ENCODE data around the gene PBOV1. TPM values are rescaled to one million over a fixed set of nuclear protein-coding genes. Genes with fewer than 3 reads are reported as not detected.

PBOV1 gene
- total RNA-seq, 1 experiment from 2014 or later: not detected

GRCh38 chr6:138182939-138183789 is 35.1 kb downstream of the PBOV1 start:
- Histone ChIP-seq H3K4me3 (no peak overlapping the region), H3K36me3 (ENCODE audit: low read depth) (peaks cover 7% of the 10 kb centered on the region; the same call in 1 of the 2 replicates), H3K9me2 (ENCODE audit: insufficient read depth) (no peaks in the 10 kb centered on the region), H3K79me2 (ENCODE audit: low read depth) (peaks cover 6% of the 10 kb centered on the region; the same call in 1 of the 2 replicates), H3K4me1 (replicated peaks; ENCODE audit: insufficient read depth) (peaks cover 2% of the 10 kb centered on the region), H3K9me3 (ENCODE audit: insufficient read depth, low read depth) (no peaks in the 10 kb centered on the region; the same call in 1 of the 2 replicates), H2AFZ (no peak overlapping the region), H3K4me2 (no peak overlapping the region), H3K27me3 (ENCODE audit: insufficient read depth, low read depth) (no peaks in the 10 kb centered on the region), H4K20me1 (ENCODE audit: insufficient read depth) (no peaks in the 10 kb centered on the region; the same call in 1 of the 2 replicates), H3K27ac (no peak overlapping the region), H3F3A (ENCODE audit: insufficient read depth, low read depth) (no peaks in the 10 kb centered on the region)
- TF ChIP-seq EZH2 (IDR thresholded peaks at IDR 0.05; ENCODE audit: low read depth): no peak
- TF ChIP-seq CTCF (conservative IDR thresholded peaks at IDR 0.05): no peak
- intact Hi-C loops (cut with micrococcal nuclease; ENCODE audit: unreplicated experiment): no loop called here
- POLR2A ChIA-PET (ENCODE audit: unreplicated experiment): no interaction called here
- CTCF ChIA-PET: no interaction called here
- DNase-seq: no peak
- BruUV-seq (replicated peaks): no TSS peak

GRCh38 chr6:138176652-138177232 is 41.5 kb downstream of the PBOV1 start:
- intact Hi-C loops (cut with micrococcal nuclease; ENCODE audit: unreplicated experiment): no loop called here
- peaks cover 16% of the 10 kb centered on the region for H3K9me3 ChIP-seq (ENCODE audit: insufficient read depth, low read depth)
- no peaks in the 10 kb centered on the region for H3K4me1 ChIP-seq (replicated peaks; ENCODE audit: insufficient read depth)
- no peak for TF ChIP-seq CTCF (conservative IDR thresholded peaks at IDR 0.05)
- no peak for TF ChIP-seq EZH2 (IDR thresholded peaks at IDR 0.05; ENCODE audit: low read depth)
- H3K4me3 ChIP-seq: no peak overlapping the region
- no peak overlapping the region for H3K4me2 ChIP-seq
- H3K27ac ChIP-seq: no peak overlapping the region
- ChIA-PET CTCF (no interaction called here), POLR2A (ENCODE audit: unreplicated experiment) (no interaction called here)
- no peaks in the 10 kb centered on the region for H3K79me2 ChIP-seq (ENCODE audit: low read depth)
- no peaks in the 10 kb centered on the region for H3K27me3 ChIP-seq (ENCODE audit: insufficient read depth, low read depth)
- H3F3A ChIP-seq (ENCODE audit: insufficient read depth, low read depth): no peaks in the 10 kb centered on the region
- H4K20me1 ChIP-seq (ENCODE audit: insufficient read depth): 0 out of 2 replicates have a peak, but pooled peaks cover 5% of the 10 kb centered on the region
- BruUV-seq (replicated peaks): no TSS peak
- no peaks in the 10 kb centered on the region for H3K9me2 ChIP-seq (ENCODE audit: insufficient read depth)
- peak in 1 of 2 experiments; percentile 18 for DNase-seq
- H3K36me3 ChIP-seq (ENCODE audit: low read depth): peaks cover 29% of the 10 kb centered on the region
- no peak overlapping the region for H2AFZ ChIP-seq

- Histone ChIP-seq H3K27ac (no peak overlapping the region), H3K4me1 (replicated peaks; ENCODE audit: insufficient read depth) (no peaks in the 10 kb centered on the region), H4K20me1 (ENCODE audit: insufficient read depth) (0 out of 2 replicates have a peak, but pooled peaks cover 5% of the 10 kb centered on the region), H3K9me2 (ENCODE audit: insufficient read depth) (no peaks in the 10 kb centered on the region), H3K27me3 (ENCODE audit: insufficient read depth, low read depth) (no peaks in the 10 kb centered on the region), H3K4me3 (no peak overlapping the region), H3F3A (ENCODE audit: insufficient read depth, low read depth) (no peaks in the 10 kb centered on the region), H3K36me3 (ENCODE audit: low read depth) (peaks cover 34% of the 10 kb centered on the region), H3K79me2 (ENCODE audit: low read depth) (no peaks in the 10 kb centered on the region), H3K4me2 (no peak overlapping the region), H3K9me3 (ENCODE audit: insufficient read depth, low read depth) (peaks cover 16% of the 10 kb centered on the region), H2AFZ (no peak overlapping the region)
- DNase-seq: no peak
- CTCF ChIA-PET: no interaction called here
- TF ChIP-seq CTCF (conservative IDR thresholded peaks at IDR 0.05) (no peak), EZH2 (IDR thresholded peaks at IDR 0.05; ENCODE audit: low read depth) (no peak)
- intact Hi-C loops (cut with micrococcal nuclease; ENCODE audit: unreplicated experiment): no loop called here
- POLR2A ChIA-PET (ENCODE audit: unreplicated experiment): no interaction called here
- BruUV-seq (replicated peaks): no TSS peak
Measured at GRCh38 chr6:138175596-138175995, 42.7 kb downstream of the PBOV1 start.

Other genes with a start within 250 kb of the PBOV1 start
- 79.2 and 93.0 TPM in 2 replicates for gene PERP, start 111.1 kb downstream of the PBOV1 start, total RNA-seq (2021)
- gene ARFGEF3, start 56.6 kb downstream of the PBOV1 start, total RNA-seq (2021): 9.9 and 10.0 TPM in 2 replicates
- gene SMIM28, start 159.4 kb upstream of the PBOV1 start, total RNA-seq (2021): not detected in 2 replicates
- 41.0 and 55.0 TPM in 2 replicates for gene HEBP2, start 185.7 kb upstream of the PBOV1 start, total RNA-seq (2021)